Measurements from ENCODE around the gene ARHGEF19. TPM values are rescaled to one million over a fixed set of nuclear protein-coding genes. Genes with fewer than 3 reads are reported as not detected.

Gene ARHGEF19
- total and polyA plus RNA-seq, 10 of the 15 experiments (the other 5 are each of a cell fraction or from before 2014, with no cell fraction given), result 0.15 to 2.9 (median 0.67) TPM; not detected in 1

- DNase-seq (ENCODE audit: low read depth, low spot score) (no peak), ATAC-seq (no peak), FAIRE-seq (no peak)
- Histone ChIP-seq H3K4me3 (no peak overlapping the region), H3K4me1 (ENCODE audit: control insufficient read depth, insufficient read depth, low read length) (peaks cover 3% of the 10 kb centered on the region), H3K9me3 (replicated peaks; ENCODE audit: control insufficient read depth, insufficient read depth, low read length) (no peaks in the 10 kb centered on the region), H3K27ac (ENCODE audit: control insufficient read depth, insufficient read depth) (no peak overlapping the region), H3K4me2 (ENCODE audit: control insufficient read depth, insufficient read depth) (no peak overlapping the region), H3K9ac (ENCODE audit: control insufficient read depth, insufficient read depth, low read length) (no peak overlapping the region), H3K27me3 (replicated peaks in 1 of 2; ENCODE audit: control insufficient read depth in 2 of 2, insufficient read depth in 2 of 2, low read length in 1 of 2) (no peaks in the 10 kb centered on the region), H3K79me2 (ENCODE audit: control insufficient read depth, insufficient read depth, low read length) (no peaks in the 10 kb centered on the region), H4K20me1 (ENCODE audit: control insufficient read depth, insufficient read depth) (no peaks in the 10 kb centered on the region), H3K36me3 (ENCODE audit: control insufficient read depth in 2 of 2, insufficient read depth in 2 of 2, low read length in 1 of 2) (0 out of 4 replicates have a peak, but pooled peaks cover under 1 to 2% of the 10 kb centered on the region in 2 experiments), H2AFZ (ENCODE audit: control insufficient read depth, low read depth, low read length) (no peak overlapping the region)
- no TSS peak for BruUV-seq (replicated peaks)
- CTCF ChIA-PET, result interaction anchor here (1.0 to 4.7 kb wide), 10 partner anchors 9 to 164 kb away, joined by 3 to 40 read pairs (median 6); partner anchors contain the start of gene FBXO42
- 36% methylated on average over 8 of the region's 8 CpGs for WGBS (ENCODE audit: insufficient coverage, insufficient replicate concordance, low lambda C conversion rate, missing lambda C conversion rate)
- SMC1A ChIA-PET (ENCODE audit: uncharacterized antibody, unreplicated experiment), result interaction anchor here (1.6 to 3.6 kb wide), 5 partner anchors 24 to 163 kb away, joined by 4 to 22 read pairs (median 6); no protein-coding TSS in a partner anchor
- POLR2A ChIA-PET, result no interaction called here
- in situ Hi-C loops (cut with MboI) (loop anchor here (5.0 kb wide), 1 partner anchor 166 kb away; no protein-coding TSS in a partner anchor), intact Hi-C loops (cut with micrococcal nuclease; ENCODE audit: unreplicated experiment) (no loop called here)
- RAD21 ChIA-PET (ENCODE audit: unreplicated experiment), result interaction anchor here (0.9 to 2.4 kb wide), 3 partner anchors 22 to 165 kb away, joined by 3 to 18 read pairs (median 3); no protein-coding TSS in a partner anchor
- TF ChIP-seq NFYB (IDR thresholded peaks at IDR 0.05; ENCODE audit: insufficient read depth, low read depth, low read length) (no peak), ATF2 (IDR thresholded peaks at IDR 0.05; ENCODE audit: low read length) (no peak), ZBTB4 (CRISPR knock-in tag; IDR thresholded peaks at IDR 0.05) (no peak), HDGF (IDR thresholded peaks at IDR 0.05) (no peak), HDAC6 (IDR thresholded peaks at IDR 0.05; ENCODE audit: unreplicated experiment) (no peak), CBX5 (IDR thresholded peaks at IDR 0.05; ENCODE audit: low read depth) (no peak)
- TF ChIP-seq, protein P1, sequence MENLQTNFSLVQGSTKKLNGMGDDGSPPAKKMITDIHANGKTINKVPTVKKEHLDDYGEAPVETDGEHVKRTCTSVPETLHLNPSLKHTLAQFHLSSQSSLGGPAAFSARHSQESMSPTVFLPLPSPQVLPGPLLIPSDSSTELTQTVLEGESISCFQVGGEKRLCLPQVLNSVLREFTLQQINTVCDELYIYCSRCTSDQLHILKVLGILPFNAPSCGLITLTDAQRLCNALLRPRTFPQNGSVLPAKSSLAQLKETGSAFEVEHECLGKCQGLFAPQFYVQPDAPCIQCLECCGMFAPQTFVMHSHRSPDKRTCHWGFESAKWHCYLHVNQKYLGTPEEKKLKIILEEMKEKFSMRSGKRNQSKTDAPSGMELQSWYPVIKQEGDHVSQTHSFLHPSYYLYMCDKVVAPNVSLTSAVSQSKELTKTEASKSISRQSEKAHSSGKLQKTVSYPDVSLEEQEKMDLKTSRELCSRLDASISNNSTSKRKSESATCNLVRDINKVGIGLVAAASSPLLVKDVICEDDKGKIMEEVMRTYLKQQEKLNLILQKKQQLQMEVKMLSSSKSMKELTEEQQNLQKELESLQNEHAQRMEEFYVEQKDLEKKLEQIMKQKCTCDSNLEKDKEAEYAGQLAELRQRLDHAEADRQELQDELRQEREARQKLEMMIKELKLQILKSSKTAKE (IDR thresholded peaks at IDR 0.05; ENCODE audit: low read depth, poor library complexity, severe bottlenecking), result no peak
- TF ChIP-seq, protein P2, sequence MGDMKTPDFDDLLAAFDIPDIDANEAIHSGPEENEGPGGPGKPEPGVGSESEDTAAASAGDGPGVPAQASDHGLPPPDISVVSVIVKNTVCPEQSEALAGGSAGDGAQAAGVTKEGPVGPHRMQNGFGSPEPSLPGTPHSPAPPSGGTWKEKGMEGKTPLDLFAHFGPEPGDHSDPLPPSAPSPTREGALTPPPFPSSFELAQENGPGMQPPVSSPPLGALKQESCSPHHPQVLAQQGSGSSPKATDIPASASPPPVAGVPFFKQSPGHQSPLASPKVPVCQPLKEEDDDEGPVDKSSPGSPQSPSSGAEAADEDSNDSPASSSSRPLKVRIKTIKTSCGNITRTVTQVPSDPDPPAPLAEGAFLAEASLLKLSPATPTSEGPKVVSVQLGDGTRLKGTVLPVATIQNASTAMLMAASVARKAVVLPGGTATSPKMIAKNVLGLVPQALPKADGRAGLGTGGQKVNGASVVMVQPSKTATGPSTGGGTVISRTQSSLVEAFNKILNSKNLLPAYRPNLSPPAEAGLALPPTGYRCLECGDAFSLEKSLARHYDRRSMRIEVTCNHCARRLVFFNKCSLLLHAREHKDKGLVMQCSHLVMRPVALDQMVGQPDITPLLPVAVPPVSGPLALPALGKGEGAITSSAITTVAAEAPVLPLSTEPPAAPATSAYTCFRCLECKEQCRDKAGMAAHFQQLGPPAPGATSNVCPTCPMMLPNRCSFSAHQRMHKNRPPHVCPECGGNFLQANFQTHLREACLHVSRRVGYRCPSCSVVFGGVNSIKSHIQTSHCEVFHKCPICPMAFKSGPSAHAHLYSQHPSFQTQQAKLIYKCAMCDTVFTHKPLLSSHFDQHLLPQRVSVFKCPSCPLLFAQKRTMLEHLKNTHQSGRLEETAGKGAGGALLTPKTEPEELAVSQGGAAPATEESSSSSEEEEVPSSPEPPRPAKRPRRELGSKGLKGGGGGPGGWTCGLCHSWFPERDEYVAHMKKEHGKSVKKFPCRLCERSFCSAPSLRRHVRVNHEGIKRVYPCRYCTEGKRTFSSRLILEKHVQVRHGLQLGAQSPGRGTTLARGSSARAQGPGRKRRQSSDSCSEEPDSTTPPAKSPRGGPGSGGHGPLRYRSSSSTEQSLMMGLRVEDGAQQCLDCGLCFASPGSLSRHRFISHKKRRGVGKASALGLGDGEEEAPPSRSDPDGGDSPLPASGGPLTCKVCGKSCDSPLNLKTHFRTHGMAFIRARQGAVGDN (IDR thresholded peaks at IDR 0.05), result no peak
Observed at GRCh38 chr1:16243215-16243610, 30.8 kb upstream of the ARHGEF19 start.

Measured in GM12878 (cell line).